ENCODE results near the gene NAA35. TPM values are rescaled to one million over a fixed set of nuclear protein-coding genes. Genes with fewer than 3 reads are reported as not detected.
A peak's percentile ranks its signal among the peaks of the same experiment; 100 is the strongest.
"Not testable (repeated sequence)": the region's sequence is repeated elsewhere in the genome, so short reads cannot be mapped to it uniquely, and the experiment has no call there.

NAA35 gene
- total RNA-seq, result 19.1 TPM

DNA sequence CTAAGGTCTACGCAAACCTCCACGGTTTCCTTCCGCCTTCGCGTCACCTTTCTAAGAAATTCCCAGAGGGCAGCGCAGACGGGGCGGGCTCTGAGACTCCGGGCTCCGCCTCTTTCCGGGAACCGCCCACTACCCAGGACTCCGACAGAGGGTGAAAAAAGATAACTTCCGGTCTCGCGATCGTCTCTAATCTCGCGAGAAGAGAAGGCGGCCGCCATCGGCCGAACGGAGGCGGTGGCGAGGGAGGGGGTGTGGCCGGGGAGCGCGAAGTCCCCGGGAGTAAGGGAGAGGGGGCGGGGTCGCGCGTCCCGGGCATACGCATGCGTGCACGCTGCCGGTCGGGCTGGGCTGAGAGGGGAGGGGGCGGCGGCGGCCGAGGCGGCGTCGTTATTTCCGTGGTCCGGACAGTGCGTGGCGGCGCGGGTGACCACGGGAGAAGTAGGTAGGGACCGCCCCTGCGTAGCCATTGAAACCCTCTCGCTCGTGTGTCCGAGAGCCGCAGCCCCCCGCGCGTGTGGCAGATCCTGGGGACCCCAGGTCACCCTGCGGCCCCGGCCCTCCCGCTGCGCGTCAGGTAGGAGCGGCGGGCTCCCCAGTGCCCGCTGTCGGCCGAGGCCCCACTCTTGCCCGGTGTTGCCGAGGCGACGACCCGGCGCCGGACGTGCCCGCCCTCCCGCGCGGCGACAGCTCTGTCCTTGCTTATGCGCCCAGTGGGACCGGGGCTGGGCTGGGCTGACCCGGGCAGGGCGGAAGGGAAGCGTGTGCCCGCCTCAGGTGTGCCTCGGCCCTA, at the start of gene NAA35:
Gene NAA35 (plus strand): TSS at position 315 of the 790 bp plus-strand sequence. CDS start 1,014 bp downstream, outside the sequence.
- peak; percentile 100 for DNase-seq (ENCODE audit: low spot score)

DNA sequence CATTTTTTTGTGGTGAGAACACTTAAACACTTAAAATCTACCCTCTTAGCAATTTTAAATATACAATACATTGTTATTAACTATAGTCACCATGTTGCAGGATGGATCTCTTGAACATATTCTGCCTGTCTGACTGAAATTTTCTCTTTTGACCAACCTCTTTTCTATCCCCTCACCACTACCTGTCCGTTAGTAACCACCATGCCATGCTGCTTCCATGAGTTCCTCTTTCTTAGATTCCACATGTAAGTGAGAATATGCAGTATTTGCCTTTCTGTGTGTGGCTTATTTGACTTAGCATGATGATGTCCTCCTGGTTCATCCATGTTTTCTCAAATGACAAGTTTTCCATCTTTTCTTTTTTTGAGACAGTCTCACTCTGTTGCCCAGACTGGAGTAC, 48.5 kb upstream of the NAA35 start:
- no peak for DNase-seq (ENCODE audit: low spot score)

DNA sequence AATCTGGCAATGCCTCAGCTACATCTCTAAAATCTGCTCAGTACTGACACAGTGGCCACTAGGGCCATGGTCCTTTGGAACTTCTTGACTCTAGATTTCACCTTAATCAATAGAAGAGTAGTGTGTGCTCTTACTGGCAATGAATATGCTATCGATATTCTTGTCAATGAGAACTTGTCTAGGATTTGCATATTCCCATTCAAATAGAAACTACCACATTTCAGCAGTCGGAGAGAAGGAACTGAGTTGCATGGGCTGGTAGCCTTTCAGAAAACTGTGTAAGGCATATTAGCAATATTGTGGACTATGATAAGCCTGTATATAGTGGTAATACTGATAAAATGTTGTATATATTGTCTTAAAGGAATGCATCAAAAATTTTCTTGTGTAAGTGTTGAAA, 45.3 kb upstream of the NAA35 start:
- no peak for DNase-seq (ENCODE audit: low spot score)

DNA sequence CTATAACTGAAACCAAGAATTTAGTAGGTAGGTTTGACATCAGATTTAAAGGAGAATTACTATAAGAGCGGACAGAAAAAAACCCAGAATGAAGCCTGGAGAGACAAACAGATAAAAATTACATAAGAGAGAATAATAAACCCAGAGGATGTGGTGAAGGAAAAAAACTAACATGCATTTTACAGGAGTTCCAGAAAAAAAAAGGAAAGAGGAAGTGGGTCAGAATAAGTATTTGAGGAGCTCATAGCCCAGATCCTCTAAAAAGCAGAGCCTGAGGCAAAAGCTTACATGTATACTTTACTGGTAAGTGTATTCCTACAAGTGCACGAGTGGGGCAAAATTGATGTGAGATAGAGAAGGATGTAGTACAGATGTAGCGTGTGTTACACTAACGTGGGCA, 43.1 kb upstream of the NAA35 start:
- DNase-seq (ENCODE audit: low spot score), result no peak

DNA sequence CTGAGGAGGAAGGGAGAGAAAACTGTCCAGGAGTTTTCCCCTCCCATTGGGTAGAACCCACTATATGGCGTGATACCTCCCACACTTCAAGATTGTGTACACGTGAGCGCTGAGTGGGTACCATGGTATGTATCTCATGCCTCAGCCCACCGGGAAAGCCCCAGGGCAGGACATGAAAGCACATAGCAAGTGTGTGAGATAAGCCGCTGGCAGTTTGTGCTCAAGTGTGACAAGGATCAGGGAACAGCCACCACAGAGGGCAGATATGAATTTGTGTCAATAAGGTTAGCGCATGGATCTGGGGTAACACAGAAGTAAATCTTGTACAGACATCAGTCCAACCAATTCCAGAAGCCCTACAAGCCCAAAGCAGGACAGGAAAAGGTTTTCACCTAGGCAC, 42.6 kb upstream of the NAA35 start:
- no peak for DNase-seq (ENCODE audit: low spot score)

GRCh38 chr9:85899388-85899787, 41.6 kb upstream of the NAA35 start:
- no peak for DNase-seq (ENCODE audit: low spot score)

DNA sequence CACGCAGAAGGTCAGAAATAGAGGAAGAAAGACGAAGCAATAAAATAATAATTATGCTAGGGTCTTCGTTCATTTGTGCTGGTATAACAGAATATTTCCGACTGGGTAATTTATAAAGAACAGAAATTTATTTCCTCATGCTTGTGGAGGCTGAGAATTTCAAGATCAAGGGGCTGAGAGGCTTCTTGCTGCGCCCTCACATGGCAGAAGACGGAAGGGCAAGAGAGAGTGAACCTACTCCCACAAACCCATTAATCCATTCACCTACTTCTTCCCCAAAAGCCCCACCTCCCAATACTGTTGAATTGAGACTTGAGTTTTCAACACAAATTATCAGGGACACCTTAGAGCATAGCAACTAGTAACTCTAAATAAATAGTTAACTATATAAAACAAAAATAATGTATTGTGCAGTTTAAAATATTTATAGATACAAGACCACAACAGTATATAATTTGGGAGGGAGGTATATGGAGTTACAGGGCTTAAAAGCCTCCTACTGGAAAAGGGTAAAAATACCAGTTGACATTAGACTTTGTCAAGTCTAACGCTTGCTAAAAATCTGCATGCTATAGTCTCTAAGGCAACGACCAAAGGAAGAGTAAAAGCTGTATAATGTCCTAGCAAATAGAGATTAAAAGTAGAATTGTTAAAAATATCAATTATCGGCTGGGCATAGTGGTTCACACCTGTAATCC, 40.3 kb upstream of the NAA35 start:
- no peak for DNase-seq (ENCODE audit: low spot score)

- no peak for DNase-seq (ENCODE audit: low spot score)
These were observed 36.0 kb upstream of the NAA35 start for GRCh38 chr9:85904975-85905374.

GRCh38 chr9:85905957-85906356, 35.0 kb upstream of the NAA35 start:
- DNase-seq (ENCODE audit: low spot score), result no peak

DNA sequence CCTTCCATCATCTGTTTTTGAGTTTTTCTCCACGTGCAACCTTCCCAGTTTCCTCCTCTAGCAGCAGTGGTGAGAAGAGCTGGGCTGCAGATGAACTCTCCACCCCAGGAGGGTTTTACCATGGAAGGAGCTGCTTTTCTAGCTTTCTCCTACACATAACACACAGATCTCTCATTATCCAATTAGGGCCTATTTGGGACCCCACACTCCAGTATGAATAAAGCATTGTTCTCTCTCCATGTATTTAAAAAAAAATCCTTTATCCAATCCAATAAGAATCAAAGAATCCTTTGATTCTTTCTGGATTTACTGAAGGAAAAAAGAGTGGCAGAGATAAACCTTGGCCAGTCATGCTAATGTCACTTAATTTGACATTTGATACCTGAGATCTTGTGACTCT, 31.6 kb upstream of the NAA35 start:
- no peak for DNase-seq (ENCODE audit: low spot score)

DNA sequence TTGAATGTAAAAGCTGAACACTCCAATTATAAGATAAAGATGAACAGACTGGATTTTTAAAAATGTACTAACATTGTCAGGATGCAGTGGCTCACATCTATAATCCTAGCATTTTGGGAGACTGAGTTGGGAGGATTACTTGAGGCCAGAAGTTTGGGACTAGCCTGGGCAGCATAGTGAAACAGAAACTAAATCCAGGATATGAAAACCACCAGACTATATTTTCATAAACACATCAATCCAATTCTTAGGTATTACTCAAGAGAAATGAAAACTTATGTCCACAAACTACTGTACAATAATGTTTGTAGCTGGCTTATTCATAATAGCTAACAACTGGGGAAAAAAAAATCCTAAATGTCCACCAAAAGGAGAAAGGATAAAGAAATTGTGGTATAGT, 26.8 kb upstream of the NAA35 start:
- DNase-seq (ENCODE audit: low spot score), result no peak

- no peak for DNase-seq (ENCODE audit: low spot score)
These were observed 23.2 kb upstream of the NAA35 start for GRCh38 chr9:85917756-85918155.

- no peak for DNase-seq (ENCODE audit: low spot score)
These were observed 15.5 kb upstream of the NAA35 start for GRCh38 chr9:85925493-85925892.

GRCh38 chr9:85927076-85927475, 13.9 kb upstream of the NAA35 start:
- no peak for DNase-seq (ENCODE audit: low spot score)

DNA sequence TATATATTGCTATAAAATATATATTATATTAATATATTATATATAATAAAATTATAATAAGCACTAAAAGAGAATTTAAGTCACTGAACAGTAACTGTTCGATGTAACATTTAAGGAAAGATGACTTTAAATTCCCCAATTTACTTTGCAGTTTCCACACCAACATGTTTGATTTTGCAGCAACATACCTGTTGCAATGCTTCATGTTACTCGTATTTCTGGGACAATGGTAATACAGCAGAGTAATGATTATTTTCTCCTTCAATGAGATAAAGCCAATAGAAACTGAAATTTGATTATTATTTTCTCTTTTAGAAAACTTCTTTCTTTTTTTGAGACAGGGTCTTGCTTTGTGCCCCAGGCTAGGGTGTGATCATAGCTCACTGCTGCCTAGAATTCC, 9.5 kb upstream of the NAA35 start:
- DNase-seq (ENCODE audit: low spot score), result no peak

DNA sequence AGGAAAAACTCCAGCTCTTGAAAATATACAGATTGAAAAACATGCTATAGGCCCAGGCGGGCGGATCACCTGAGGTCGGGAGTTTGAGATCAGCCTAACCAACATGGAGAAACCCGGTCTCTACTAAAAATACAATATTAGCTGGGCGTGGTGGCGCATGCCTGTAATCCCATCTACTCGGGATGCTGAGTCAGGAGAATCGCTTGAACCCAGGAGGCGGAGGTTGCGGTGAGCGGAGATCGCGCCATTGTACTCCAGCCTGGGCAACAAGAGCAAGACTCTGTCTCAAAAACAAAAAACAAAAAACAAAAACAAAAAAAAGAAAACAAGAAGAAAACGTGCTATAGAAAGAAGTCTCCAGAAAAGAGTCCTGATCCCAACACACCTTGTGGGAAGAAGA, 5.0 kb upstream of the NAA35 start:
- DNase-seq (ENCODE audit: low spot score), result not testable (repeated sequence)

DNA sequence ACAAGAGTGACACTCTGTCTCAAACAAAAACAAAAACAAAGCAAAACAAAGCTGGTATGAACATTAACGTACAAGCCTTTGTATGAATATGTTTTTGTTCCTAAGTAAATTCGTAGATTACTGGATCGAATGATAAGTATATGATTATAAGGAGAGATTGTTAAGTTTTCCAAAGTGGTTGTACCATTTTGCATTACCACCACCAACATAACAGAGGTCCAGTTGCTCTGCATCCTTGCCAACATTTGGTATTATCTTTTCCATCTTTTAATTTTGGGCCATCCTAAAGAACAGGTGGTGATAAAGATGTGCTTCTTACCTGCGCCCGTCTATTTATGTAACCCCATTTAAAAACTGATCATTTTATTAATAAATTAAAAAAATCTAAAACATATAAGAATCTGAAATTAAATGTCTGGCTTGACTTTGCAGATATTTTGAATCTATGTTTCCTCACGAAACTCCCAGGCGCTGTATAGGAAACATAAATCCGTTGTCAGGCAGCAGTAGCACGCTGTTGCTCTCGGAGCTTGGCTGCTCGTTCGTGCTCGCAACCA, 593 bp upstream of the NAA35 start:
- DNase-seq (ENCODE audit: low spot score), result no peak

DNA sequence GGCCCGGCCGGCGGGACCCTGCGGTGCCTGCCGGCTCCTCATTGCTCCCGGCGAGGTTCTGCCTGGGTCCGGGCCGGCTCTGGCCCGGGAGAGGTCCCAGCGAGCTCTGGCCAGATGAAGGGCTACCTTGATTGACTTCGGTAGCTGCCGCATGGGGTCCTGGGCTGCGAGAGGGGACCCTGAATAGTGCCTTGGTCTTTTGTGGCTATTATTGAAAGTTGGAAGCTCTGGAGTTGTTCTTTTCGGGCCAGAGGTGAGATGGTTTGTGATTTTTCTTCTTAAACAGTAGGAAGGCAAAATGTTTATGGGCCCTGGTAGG, 635 bp downstream of the NAA35 start:
- no peak for DNase-seq (ENCODE audit: low spot score)

DNA sequence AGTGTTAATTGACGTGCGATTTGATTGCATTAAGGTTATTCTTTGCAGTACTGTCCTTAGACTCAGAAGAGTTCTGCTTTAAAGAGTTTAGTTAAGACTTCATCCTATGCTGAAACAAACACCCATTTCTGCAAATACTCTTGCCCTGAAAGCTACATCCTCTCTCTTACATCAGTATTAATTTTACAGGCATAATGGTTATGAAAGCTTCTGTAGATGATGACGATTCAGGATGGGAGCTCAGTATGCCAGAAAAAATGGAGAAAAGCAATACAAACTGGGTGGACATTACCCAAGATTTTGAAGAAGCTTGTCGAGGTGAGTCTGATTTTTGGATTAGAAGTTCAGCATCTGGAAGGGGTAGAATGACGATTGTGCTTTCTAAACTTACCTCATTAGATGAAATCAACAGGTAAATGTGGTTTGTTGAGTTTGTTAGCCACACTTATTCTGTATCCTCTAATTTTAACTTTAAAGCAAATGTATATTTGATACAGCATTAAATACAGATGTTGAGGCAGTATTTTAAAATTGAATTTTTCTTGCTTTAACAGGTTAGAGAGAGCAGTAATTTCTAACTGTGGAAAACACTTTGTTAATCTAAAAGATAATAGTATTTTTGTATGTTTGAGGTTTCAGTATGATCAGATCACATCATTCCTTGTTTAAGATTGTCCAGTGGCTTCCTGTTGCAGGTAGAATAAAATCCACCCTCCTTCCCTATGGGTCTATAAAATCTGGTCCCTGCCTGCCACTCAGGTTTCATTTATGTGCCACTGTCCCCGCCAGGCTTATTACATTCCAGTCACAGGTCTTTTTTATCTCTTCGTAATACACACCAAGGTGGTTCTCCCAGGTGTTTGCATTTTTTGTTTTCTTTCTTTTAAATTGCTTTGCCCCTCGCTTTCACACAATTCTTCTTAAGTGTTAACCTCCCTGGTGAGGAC, 1.3 kb downstream of the NAA35 start:
- no peak for DNase-seq (ENCODE audit: low spot score)

DNA sequence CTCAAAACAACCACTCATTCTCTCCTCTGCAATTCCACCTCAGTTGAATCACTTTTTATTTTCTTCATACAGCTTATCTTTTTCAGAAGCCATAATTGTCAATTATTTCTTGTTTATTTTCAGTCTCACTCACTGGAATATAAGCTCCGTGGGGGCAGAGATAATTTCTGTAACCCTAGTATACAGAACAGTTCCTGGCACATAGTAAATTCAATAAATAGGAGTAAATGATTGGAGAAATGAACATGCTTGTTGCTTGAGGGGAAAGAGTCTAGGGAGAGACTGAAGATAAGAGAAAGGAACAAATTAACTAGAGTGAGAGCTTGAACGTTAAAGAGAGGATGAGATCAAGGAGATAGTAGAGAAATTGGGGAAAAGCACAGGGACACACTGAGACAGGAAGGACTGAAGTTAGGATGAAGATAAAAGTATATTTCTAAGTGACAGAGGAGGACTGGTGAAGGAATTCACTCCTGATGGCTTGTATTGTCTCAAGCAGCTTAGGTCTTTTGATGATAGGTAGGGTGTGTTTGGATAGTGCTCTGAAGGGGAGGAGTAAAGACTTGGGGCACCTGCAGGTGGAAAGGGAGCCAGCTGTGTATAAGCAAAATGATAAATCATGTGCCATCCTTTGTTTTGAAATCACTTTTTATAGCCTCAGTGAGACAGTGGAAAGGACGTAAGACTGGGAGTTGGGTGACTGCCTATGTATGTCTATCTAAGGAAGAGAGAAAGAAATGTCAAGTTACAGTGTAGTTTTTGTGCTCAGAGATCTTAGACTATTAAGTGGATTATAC, 2.2 kb downstream of the NAA35 start:
- no peak for DNase-seq (ENCODE audit: low spot score)

DNA sequence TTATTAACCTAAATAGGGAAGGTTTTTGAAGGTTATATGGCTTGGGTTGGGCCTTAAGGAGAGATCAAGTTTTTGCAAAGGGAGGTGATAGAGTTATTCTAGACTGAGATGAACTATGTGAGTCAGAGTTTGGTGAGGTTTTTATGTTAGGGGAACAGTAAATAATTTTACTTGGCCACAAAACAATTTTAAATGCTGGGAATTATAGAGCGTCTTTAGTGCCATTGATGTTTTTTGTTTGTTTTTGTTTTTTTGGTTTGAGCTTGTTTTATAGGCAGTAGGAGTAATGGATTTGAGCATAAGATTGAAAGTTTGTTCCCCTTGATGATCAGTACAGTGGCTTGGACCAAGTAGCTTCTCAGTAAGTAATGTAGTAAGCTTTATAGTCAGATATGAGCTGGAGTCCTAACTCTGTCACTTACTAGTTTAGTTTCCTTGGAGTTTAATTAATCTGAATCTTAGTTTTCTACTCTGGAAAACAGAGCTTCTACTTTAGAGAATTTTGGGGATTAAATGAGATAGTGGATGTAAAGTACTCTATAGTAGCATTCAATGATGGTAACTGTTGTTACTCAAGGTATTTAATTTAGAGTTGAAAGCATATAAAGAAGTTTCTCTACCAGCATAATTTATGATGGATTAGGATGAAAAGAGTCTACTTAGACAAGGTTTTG, 2.9 kb downstream of the NAA35 start:
- no peak for DNase-seq (ENCODE audit: low spot score)
